ENCODE data around the gene GRIP1. TPM values are rescaled to one million over a fixed set of nuclear protein-coding genes. Genes with fewer than 3 reads are reported as not detected.

GRIP1 gene
- total and polyA plus RNA-seq, 2 donors (not counting 3 experiments of a cell fraction or from before 2014, with no cell fraction given) = 0.04 to 0.69 TPM

DNA sequence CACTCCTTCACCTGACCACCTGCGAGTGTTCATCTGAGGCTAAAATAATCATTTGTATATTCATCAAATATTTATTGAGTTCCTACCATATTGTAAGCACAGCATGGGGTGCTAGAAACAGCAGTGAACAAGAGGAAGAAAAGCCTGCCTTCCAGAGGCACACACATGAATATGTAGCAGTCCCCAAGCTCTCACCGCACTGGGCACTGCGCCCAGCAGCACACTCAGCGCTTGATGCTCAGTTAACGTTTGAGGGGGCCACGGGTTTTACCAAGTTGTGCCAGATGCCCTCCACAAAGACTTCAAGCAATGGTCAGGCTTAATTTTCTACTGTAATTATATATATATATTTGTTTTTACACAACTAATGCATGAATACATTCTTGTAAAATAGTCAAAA is 324.6 kb downstream of the GRIP1 start:
- H3K4me1 ChIP-seq (ENCODE audit: control insufficient read depth, extremely low read depth, insufficient read depth, low read length) = no peaks in the 10 kb centered on the region
- no peaks in the 10 kb centered on the region for H3K9me3 ChIP-seq (replicated peaks; ENCODE audit: control insufficient read depth, insufficient read depth, low read length)
- no peak overlapping the region for H3K4me3 ChIP-seq (replicated peaks in 1 of 3; ENCODE audit: insufficient read depth in 1 of 3, low read depth in 1 of 3, low read length in 3 of 3)
- no peaks in the 10 kb centered on the region for H3K9me1 ChIP-seq (replicated peaks; ENCODE audit: control insufficient read depth, extremely low read depth, insufficient read depth, low read length)
- dilution Hi-C loops (cut with MboI; ENCODE audit: extremely low pct_ligation_motif_present, low sequenced_read_pairs) = no loop called here
- no peak for TF ChIP-seq POLR2AphosphoS5 (IDR thresholded peaks at IDR 0.05; ENCODE audit: insufficient read depth, low read depth, low read length)
- no peak for TF ChIP-seq FOS (IDR thresholded peaks at IDR 0.05; ENCODE audit: borderline replicate concordance, insufficient read depth, low read length)
- TF ChIP-seq JUN (IDR thresholded peaks at IDR 0.05; ENCODE audit: borderline replicate concordance, insufficient read depth, insufficient read length, low read depth) = no peak
- no peak for TF ChIP-seq EZH2 (IDR thresholded peaks at IDR 0.05; ENCODE audit: borderline replicate concordance, low read depth, low read length, severe bottlenecking)
- no peak for TF ChIP-seq MYC (IDR thresholded peaks at IDR 0.05; ENCODE audit: low read depth, low read length)
- no peak for TF ChIP-seq GATA2 (IDR thresholded peaks at IDR 0.05; ENCODE audit: insufficient read depth, insufficient read length, low read depth, low read length)
- TF ChIP-seq POLR2A (IDR thresholded peaks at IDR 0.05; ENCODE audit: low read depth, low read length) = no peak
- DNase-seq (ENCODE audit: low read depth, low spot score) = no peak
- no peak overlapping the region for H3K9ac ChIP-seq (replicated peaks; ENCODE audit: extremely low read depth, insufficient read depth, low read length)
- no TSS peak for BruUV-seq (replicated peaks)
- H3K36me3 ChIP-seq (ENCODE audit: control insufficient read depth in 2 of 2, extremely low read depth in 1 of 2, insufficient read depth in 2 of 2, low read length in 2 of 2) = no peaks in the 10 kb centered on the region
- H3K27me3 ChIP-seq (ENCODE audit: control insufficient read depth in 2 of 2, insufficient read depth in 2 of 2, low read length in 2 of 2) = no peaks in the 10 kb centered on the region
- H2AFZ ChIP-seq (ENCODE audit: low read depth, low read length) = no peak overlapping the region
- CTCF ChIA-PET = interaction anchor here (0.6 to 4.5 kb wide), 4 partner anchors 53 to 355 kb away, joined by 3 to 64 read pairs (median 35); no protein-coding TSS in a partner anchor
- no peaks in the 10 kb centered on the region for H4K20me1 ChIP-seq (replicated peaks; ENCODE audit: control insufficient read depth, extremely low read depth, insufficient read depth, low read length)
- no peak overlapping the region for H3K4me2 ChIP-seq (ENCODE audit: insufficient read depth, low read length)
- no peaks in the 10 kb centered on the region for H3K79me2 ChIP-seq (ENCODE audit: control insufficient read depth, insufficient read depth, low read length)
- POLR2A ChIA-PET = no interaction called here
- FAIRE-seq = no peak
- no peak overlapping the region for H3K27ac ChIP-seq (ENCODE audit: insufficient read depth, low read depth, low read length)
- intact Hi-C loops (cut with micrococcal nuclease) = no loop called here

DNA sequence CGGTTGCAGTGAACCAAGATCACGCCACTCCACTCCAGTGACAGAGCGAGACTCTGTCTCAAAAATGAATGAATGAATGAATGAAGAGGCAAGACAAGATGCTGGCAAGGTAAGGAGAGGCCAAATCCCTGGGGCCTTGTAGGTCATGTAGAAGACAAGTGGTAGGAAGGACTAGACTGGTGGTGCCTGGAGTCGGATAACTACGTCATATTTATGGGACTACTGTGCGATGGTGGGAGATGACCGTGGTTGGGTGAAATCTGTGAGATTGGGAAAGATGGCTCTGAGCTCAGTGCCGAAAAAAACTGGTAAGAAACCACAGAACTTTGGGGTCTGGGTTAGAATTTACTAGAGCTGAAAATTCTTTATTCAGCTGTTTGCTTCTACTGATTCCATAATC is 326.0 kb downstream of the GRIP1 start:
- H3K36me3 ChIP-seq (ENCODE audit: control insufficient read depth in 2 of 2, extremely low read depth in 1 of 2, insufficient read depth in 2 of 2, low read length in 2 of 2) = no peaks in the 10 kb centered on the region
- dilution Hi-C loops (cut with MboI; ENCODE audit: extremely low pct_ligation_motif_present, low sequenced_read_pairs) = no loop called here
- intact Hi-C loops (cut with micrococcal nuclease) = loop anchor here (1.0 kb wide), 2 partner anchors 56 to 341 kb away; no protein-coding TSS in a partner anchor
- BruUV-seq (replicated peaks) = no TSS peak
- DNase-seq (ENCODE audit: low read depth, low spot score) (no peak), FAIRE-seq (no peak)
- H3K9me1 ChIP-seq (replicated peaks; ENCODE audit: control insufficient read depth, extremely low read depth, insufficient read depth, low read length) = no peaks in the 10 kb centered on the region
- H3K4me2 ChIP-seq (ENCODE audit: insufficient read depth, low read length) = no peak overlapping the region
- ChIA-PET CTCF (interaction anchor here (0.9 to 4.5 kb wide), 12 partner anchors 8 to 508 kb away, joined by 3 to 64 read pairs (median 4); no protein-coding TSS in a partner anchor), POLR2A (no interaction called here)
- no peaks in the 10 kb centered on the region for H4K20me1 ChIP-seq (replicated peaks; ENCODE audit: control insufficient read depth, extremely low read depth, insufficient read depth, low read length)
- no peaks in the 10 kb centered on the region for H3K4me1 ChIP-seq (ENCODE audit: control insufficient read depth, extremely low read depth, insufficient read depth, low read length)
- no peak overlapping the region for H2AFZ ChIP-seq (ENCODE audit: low read depth, low read length)
- H3K27ac ChIP-seq (ENCODE audit: insufficient read depth, low read depth, low read length) = no peak overlapping the region
- no peaks in the 10 kb centered on the region for H3K79me2 ChIP-seq (ENCODE audit: control insufficient read depth, insufficient read depth, low read length)
- no peaks in the 10 kb centered on the region for H3K27me3 ChIP-seq (ENCODE audit: control insufficient read depth in 2 of 2, insufficient read depth in 2 of 2, low read length in 2 of 2)
- TF ChIP-seq POLR2A (IDR thresholded peaks at IDR 0.05; ENCODE audit: low read depth, low read length) (no peak), GATA2 (IDR thresholded peaks at IDR 0.05; ENCODE audit: insufficient read depth, insufficient read length, low read depth, low read length) (no peak), JUN (IDR thresholded peaks at IDR 0.05; ENCODE audit: borderline replicate concordance, insufficient read depth, insufficient read length, low read depth) (no peak), EZH2 (IDR thresholded peaks at IDR 0.05; ENCODE audit: borderline replicate concordance, low read depth, low read length, severe bottlenecking) (no peak), MYC (IDR thresholded peaks at IDR 0.05; ENCODE audit: low read depth, low read length) (no peak), FOS (IDR thresholded peaks at IDR 0.05; ENCODE audit: borderline replicate concordance, insufficient read depth, low read length) (no peak), POLR2AphosphoS5 (IDR thresholded peaks at IDR 0.05; ENCODE audit: insufficient read depth, low read depth, low read length) (no peak)
- TF ChIP-seq, protein P1, sequence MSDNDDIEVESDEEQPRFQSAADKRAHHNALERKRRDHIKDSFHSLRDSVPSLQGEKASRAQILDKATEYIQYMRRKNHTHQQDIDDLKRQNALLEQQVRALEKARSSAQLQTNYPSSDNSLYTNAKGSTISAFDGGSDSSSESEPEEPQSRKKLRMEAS (IDR thresholded peaks at IDR 0.05; ENCODE audit: insufficient read depth, insufficient read length) = no peak
- TF ChIP-seq, protein P2, sequence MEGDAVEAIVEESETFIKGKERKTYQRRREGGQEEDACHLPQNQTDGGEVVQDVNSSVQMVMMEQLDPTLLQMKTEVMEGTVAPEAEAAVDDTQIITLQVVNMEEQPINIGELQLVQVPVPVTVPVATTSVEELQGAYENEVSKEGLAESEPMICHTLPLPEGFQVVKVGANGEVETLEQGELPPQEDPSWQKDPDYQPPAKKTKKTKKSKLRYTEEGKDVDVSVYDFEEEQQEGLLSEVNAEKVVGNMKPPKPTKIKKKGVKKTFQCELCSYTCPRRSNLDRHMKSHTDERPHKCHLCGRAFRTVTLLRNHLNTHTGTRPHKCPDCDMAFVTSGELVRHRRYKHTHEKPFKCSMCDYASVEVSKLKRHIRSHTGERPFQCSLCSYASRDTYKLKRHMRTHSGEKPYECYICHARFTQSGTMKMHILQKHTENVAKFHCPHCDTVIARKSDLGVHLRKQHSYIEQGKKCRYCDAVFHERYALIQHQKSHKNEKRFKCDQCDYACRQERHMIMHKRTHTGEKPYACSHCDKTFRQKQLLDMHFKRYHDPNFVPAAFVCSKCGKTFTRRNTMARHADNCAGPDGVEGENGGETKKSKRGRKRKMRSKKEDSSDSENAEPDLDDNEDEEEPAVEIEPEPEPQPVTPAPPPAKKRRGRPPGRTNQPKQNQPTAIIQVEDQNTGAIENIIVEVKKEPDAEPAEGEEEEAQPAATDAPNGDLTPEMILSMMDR (IDR thresholded peaks at IDR 0.05; ENCODE audit: extremely low read depth in 1 of 2, insufficient read depth in 1 of 2, low read depth in 1 of 2, low read length in 2 of 2) = no peak
- no peaks in the 10 kb centered on the region for H3K9me3 ChIP-seq (replicated peaks; ENCODE audit: control insufficient read depth, insufficient read depth, low read length)
- H3K4me3 ChIP-seq (replicated peaks in 1 of 3; ENCODE audit: insufficient read depth in 1 of 3, low read depth in 1 of 3, low read length in 3 of 3) = no peak overlapping the region
- H3K9ac ChIP-seq (replicated peaks; ENCODE audit: extremely low read depth, insufficient read depth, low read length) = no peak overlapping the region

Data from endothelial cell of umbilical vein (primary cell).